ENCODE measurements around the gene GNG13. TPM values are rescaled to one million over a fixed set of nuclear protein-coding genes. Genes with fewer than 3 reads are reported as not detected.
A peak's percentile ranks its signal among the peaks of the same experiment; 100 is the strongest.

Gene GNG13
- total and polyA plus RNA-seq, 9 donors, result not detected

DNA sequence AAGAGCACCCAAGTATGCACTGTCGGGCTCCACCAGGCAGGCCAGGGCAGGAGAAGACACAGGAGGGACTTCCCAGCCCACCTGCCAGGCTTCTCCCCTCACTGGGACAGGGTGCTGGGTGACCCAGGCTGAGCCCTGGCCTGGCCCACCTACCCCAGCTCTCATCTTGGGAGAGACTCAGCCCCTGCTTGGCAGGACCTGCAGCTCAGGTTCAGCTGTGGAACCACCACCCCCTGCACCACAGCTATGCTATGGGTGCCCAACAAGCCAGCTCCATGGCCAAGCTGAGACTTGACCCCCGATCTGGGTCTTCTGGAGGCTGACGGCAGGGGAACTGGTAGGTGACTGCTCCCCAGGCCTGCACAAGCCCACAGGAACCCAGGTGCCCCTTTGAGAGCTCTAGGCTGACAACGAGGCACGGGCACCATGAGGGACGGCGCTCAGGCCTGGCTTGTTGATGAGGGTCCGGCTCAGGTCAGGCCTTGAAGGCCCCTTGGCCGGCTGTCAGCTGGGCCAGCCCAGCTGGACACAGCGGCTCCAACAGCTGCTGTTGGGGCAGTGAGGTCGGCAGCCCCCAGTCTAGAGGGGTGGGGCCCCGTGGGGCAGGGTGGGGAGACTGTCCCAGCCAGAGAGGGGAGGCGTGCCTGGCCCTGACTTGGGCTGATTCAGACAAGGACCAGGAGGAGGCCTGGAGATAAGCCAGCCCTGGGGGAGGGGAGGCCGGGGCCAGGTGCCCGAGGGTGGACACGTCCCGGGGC is 17.0 kb downstream of the GNG13 start:
- Histone ChIP-seq H3K4me3 (no peak overlapping the region), H3K9me3 (no peaks in the 10 kb centered on the region), H3K27me3 (no peaks in the 10 kb centered on the region), H3K27ac (no peak overlapping the region), H3K36me3 (no peaks in the 10 kb centered on the region), H3K4me1 (ENCODE audit: insufficient read depth) (peaks cover 12% of the 10 kb centered on the region)
- TF ChIP-seq, protein P1, sequence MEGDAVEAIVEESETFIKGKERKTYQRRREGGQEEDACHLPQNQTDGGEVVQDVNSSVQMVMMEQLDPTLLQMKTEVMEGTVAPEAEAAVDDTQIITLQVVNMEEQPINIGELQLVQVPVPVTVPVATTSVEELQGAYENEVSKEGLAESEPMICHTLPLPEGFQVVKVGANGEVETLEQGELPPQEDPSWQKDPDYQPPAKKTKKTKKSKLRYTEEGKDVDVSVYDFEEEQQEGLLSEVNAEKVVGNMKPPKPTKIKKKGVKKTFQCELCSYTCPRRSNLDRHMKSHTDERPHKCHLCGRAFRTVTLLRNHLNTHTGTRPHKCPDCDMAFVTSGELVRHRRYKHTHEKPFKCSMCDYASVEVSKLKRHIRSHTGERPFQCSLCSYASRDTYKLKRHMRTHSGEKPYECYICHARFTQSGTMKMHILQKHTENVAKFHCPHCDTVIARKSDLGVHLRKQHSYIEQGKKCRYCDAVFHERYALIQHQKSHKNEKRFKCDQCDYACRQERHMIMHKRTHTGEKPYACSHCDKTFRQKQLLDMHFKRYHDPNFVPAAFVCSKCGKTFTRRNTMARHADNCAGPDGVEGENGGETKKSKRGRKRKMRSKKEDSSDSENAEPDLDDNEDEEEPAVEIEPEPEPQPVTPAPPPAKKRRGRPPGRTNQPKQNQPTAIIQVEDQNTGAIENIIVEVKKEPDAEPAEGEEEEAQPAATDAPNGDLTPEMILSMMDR (IDR thresholded peaks at IDR 0.05), result no peak
- 12 to 17% (median 12%) methylated on average over 17 of the region's 17 CpGs for WGBS, 3 donors
- DNase-seq, result peak; percentile 66 to 84 (median 78)
- intact Hi-C loops (cut with DNase I), result no loop called here

DNA sequence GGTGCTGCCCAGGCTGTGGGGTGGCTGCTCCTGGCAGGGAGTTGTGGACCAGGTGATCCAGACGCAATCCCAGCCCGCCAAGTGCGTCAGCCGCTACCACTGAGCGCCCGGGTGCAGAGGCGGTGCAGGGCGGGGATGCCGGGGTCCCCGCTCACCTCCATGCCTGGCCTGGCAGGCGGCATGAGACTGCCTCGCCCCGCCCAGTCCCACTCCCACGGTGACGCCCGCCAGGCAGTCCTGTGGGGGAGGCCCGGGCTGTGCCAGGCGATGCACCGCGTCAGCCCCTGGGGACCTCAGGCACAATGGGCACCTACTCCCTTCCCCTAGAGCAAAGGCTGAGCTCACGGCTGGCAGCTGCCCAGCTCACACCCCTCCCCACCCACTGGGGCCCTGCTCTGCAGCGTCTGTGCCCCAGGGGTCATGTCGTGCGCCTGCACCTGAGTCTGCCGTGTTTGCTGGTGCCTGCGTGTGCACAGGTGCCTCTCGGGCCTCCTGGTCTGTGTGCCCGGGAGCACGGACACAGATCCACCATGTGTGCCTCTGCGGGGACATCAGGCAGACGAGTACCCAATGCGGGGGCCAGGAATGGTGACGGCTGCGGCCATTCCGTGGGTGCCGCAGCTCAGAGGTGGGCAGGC is 17.6 kb downstream of the GNG13 start:
- DNase-seq, result no peak
- no peaks in the 10 kb centered on the region for H3K27me3 ChIP-seq
- H3K4me1 ChIP-seq (ENCODE audit: insufficient read depth), result peaks cover 12% of the 10 kb centered on the region
- no peak overlapping the region for H3K27ac ChIP-seq
- intact Hi-C loops (cut with DNase I), result no loop called here
- TF ChIP-seq EP300 (IDR thresholded peaks at IDR 0.05) (no peak), POLR2A (IDR thresholded peaks at IDR 0.05) (no peak)
- TF ChIP-seq, protein P1 (IDR thresholded peaks at IDR 0.05), result no peak
- 49 to 68% (median 50%) methylated on average over 34 to 36 of the region's 36 CpGs for WGBS, 3 donors
- H3K9me3 ChIP-seq, result no peaks in the 10 kb centered on the region
- H3K4me3 ChIP-seq, result no peak overlapping the region
- H3K36me3 ChIP-seq, result no peaks in the 10 kb centered on the region

- Histone ChIP-seq H3K4me1 (ENCODE audit: insufficient read depth) (peaks cover 8% of the 10 kb centered on the region), H3K4me3 (no peak overlapping the region), H3K27ac (no peak overlapping the region), H3K27me3 (no peaks in the 10 kb centered on the region), H3K9me3 (no peaks in the 10 kb centered on the region), H3K36me3 (no peaks in the 10 kb centered on the region)
- TF ChIP-seq, protein P1 (IDR thresholded peaks at IDR 0.05), result no peak
- TF ChIP-seq EP300 (IDR thresholded peaks at IDR 0.05), result no peak
- no peak for TF ChIP-seq POLR2A (IDR thresholded peaks at IDR 0.05)
- intact Hi-C loops (cut with DNase I), result no loop called here
- 30 to 60% (median 39%) methylated on average over 6 of the region's 6 CpGs for WGBS, 3 donors
- DNase-seq, result no peak
Observed at GRCh38 chr16:782258-782657, 18.3 kb downstream of the GNG13 start.

- intact Hi-C loops (cut with DNase I), result no loop called here
- Histone ChIP-seq H3K4me1 (ENCODE audit: insufficient read depth) (peaks cover 7% of the 10 kb centered on the region), H3K4me3 (no peak overlapping the region), H3K27ac (no peak overlapping the region), H3K9me3 (no peaks in the 10 kb centered on the region), H3K36me3 (no peaks in the 10 kb centered on the region), H3K27me3 (no peaks in the 10 kb centered on the region)
- DNase-seq, result no peak
- WGBS, 3 donors, result 43 to 45% (median 44%) methylated on average over 18 to 19 of the region's 19 CpGs
- TF ChIP-seq, protein P1 (IDR thresholded peaks at IDR 0.05), result no peak
Observed at GRCh38 chr16:781346-782010, 19.1 kb downstream of the GNG13 start.

All from ovary (tissue), 9 donors.